GM18951 (cell line): ENCODE data around the gene APEH.

ENCODE experiments used
- POLR2A ChIP-seq: IDR thresholded peaks from 4 replicates; pipeline ENCODE4 v1.6.1; 2011; ENCODE audit warnings: mild to moderate bottlenecking; ENCODE audit not compliant: insufficient read length, insufficient read depth; ENCODE audit errors: extremely low read depth
- in situ Hi-C: fragments of 300-500 bp; cut with MboI; formaldehyde crosslinking; loops from one replicate; pipeline ENCODE4 v1.12.0; 2022; ENCODE audit warnings: low sequenced_read_pairs, mixed read lengths, inconsistent platforms; ENCODE audit not compliant: unreplicated experiment

APEH gene

DNA sequence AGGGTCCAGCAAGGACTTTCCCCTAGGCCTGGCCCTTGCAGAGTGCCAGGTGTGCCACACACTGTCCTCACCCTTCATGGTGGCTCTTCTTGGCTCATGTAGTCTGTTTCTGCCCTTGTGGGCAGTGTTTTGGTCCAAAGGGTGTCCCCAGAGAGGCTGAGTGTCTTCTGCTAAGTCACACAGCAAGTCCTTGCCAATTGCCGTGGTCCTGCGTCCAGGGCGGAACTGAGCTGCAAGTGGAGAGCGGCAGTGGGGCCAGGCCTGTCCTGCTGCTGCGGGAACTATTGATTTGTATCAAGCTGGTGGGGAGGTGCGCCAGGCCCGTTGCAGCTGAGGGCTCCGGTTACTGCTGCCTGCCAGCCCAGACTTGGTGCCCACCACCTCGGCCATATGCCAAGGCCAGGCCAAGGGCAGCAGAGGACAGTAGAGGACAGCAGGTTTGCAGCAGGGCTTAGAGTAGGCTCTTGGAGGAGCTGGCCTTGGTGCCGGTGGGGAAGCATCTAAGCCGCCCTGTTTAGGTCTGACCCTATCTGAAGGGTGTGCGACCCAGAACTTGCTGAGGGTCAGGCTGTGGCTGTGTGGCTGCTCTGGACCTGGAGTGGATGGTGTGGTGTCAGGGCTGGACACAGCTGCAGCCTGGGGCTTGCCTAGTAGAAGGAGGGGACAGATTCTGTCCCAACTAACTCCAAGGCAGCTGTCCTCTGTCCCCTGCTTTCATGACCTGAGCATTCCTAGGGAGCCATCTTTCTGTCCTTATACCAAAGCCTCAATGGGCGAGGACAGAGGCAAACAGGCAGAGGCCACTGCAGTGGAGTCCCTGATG is 40.8 kb downstream of the APEH start:
- in situ Hi-C loops, result no loop called here
- no peak for TF ChIP-seq POLR2A

GRCh38 chr3:49715611-49716121 is 41.5 kb downstream of the APEH start:
- in situ Hi-C loops, result no loop called here
- TF ChIP-seq POLR2A, result no peak

GRCh38 chr3:49716169-49716568 is 42.0 kb downstream of the APEH start:
- in situ Hi-C loops, result no loop called here
- no peak for TF ChIP-seq POLR2A

DNA sequence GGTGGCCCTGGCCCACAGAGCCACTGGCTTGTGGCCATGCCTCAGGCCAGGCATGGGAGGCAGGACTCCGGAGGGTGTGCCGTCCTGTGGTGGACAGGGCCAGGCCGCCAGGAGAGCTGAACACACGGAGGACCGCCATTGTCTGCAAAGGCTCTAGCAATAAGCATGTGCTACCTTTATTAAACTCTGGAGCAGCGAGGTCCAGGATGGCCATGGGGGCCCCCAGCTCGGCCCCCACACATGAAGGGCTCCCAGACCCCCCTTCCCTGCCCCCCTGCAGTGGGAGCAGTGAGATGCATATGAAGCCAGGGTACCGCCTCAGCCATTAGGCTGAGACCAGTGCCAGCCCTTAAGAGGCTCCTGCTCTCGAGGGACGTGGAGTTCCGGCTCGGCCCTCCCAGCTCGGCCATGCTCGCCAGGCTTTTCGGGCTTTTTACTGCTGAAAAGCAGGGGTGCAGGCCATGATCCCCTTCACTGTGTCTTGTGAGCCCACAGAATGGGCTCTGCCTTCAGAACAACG is 42.6 kb downstream of the APEH start:
- TF ChIP-seq POLR2A, result peak; percentile 21

DNA sequence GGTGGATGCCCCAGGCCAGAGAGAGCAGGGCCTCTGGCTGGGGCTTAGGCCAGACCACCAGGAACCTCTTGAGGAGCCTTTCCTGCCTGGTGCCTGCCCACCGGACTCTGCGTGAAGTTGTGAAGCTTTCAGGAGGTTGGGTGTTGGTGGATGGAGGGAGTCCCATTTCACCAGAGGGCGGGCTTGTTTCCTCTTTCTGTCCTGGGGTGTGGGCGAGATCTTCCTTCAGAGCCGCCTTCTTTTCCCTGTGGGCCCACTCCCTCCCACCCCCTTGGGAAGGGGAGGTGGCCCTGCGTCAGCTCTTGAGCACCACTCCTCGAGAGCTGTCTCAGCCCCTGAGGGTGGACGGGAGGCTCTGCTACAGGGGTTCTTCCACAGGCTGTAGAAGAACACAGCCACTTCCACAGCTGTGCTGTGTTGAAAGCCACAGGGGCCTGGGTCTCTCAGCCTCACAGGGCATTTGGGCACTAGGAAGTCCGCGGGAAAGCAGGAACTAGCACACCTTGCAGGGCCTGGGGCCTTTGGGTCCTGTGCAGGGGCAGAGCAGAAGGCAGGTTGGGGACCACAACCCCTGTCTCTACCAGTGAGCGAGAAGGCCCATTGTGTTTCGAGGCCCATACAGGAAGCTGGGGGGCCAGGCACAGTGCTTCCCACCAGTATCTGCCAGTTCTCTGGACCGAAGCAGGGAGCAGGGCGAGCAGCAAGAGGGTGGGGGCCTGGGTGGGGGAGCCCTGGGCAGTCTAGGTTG is 43.2 kb downstream of the APEH start:
- TF ChIP-seq POLR2A, result no peak
- in situ Hi-C loops, result no loop called here

More for the DNA sequence above, 42.6 kb downstream of the APEH start:
- in situ Hi-C loops, result no loop called here

DNA sequence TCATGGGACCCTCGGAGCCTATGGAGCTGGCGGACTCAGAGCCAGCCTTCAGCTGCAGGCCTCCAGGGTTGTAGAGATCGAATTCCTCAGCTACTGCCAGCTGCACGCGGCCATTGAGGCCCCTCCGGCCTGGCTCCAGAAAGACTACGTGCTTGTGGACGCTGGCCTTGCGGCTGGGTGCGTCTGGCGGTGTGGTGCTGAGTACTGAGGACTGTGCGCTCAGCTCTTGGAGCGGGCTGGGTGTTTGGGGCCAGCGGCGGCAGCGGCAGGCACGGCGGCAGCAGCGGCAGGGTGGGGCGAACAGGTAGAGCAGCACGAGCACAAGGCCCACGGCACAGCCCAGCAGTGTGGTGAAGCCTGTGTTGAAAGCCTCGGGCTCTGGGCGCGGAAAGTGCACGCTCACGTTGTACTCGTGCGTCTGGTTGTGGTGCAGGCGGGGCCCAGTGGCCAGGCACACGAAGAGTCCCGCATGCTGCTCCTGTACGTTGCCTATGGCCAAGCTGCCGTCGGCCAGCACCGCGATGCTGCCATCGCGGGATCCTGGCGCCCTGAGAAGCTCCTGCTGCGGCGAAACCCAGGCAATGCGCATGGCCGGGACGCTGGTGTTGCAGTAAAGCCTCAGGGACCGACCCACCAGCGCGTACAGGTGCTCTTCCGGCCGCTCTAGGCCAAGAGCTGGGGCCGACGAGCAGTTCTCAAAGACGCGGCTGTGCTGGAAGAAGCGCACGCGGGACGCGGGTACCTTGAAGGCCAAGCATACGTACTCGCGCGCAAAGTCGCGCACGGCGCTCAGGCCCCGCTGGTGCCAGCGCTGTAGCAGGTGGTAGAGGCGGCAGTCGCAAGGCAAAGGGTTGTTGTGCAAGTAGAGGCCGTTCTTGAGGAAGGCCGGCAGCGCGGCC is 44.1 kb downstream of the APEH start:
- no peak for TF ChIP-seq POLR2A
- in situ Hi-C loops, result no loop called here

DNA sequence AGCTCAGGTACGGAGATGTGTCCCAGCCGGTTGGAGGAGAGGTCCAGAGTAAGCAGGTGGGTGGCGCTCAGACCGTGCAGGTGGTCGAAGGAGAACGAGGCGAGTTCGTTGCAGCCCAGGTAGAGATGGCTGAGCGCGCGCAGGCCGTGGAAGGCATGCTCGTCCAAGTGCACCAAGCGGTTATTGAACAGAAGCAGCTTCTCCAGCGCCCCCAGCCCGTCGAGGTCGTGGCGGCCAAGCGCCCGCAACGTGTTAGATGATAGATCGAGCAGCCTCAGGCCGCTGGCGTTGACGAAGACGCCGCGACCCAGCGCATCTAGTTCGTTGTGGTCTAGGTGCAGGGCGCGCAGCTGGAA is 44.7 kb downstream of the APEH start:
- in situ Hi-C loops, result no loop called here
- no peak for TF ChIP-seq POLR2A

GRCh38 chr3:49719214-49719884 is 45.2 kb downstream of the APEH start, which contains the start of gene AMIGO3:
Gene AMIGO3, minus strand, starts transcription at chr3:49719684. Its CDS starts 219 bp downstream, at chr3:49719465.
- in situ Hi-C loops, result no loop called here
- TF ChIP-seq POLR2A, result peak; percentile 86

GRCh38 chr3:49720855-49721595 is 46.9 kb downstream of the APEH start:
- no peak for TF ChIP-seq POLR2A

DNA sequence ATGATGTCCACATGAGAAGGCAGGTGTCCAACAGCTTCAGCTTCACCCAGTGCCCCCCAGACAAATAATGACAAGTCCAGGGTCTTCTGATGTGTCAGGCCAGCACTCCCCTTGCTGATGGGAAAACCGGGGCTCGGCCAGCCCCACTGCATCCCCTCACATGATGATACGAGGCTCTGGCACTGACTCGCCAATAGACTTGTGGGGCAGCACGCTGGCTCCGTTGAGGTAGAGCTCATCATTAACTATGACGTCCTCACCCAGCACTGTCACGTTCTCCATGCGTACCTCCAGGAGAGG is 47.4 kb downstream of the APEH start:
- no peak for TF ChIP-seq POLR2A
- in situ Hi-C loops, result no loop called here

More at GRCh38 chr3:49720855-49721595, 46.9 kb downstream of the APEH start:
- in situ Hi-C loops, result no loop called here

DNA sequence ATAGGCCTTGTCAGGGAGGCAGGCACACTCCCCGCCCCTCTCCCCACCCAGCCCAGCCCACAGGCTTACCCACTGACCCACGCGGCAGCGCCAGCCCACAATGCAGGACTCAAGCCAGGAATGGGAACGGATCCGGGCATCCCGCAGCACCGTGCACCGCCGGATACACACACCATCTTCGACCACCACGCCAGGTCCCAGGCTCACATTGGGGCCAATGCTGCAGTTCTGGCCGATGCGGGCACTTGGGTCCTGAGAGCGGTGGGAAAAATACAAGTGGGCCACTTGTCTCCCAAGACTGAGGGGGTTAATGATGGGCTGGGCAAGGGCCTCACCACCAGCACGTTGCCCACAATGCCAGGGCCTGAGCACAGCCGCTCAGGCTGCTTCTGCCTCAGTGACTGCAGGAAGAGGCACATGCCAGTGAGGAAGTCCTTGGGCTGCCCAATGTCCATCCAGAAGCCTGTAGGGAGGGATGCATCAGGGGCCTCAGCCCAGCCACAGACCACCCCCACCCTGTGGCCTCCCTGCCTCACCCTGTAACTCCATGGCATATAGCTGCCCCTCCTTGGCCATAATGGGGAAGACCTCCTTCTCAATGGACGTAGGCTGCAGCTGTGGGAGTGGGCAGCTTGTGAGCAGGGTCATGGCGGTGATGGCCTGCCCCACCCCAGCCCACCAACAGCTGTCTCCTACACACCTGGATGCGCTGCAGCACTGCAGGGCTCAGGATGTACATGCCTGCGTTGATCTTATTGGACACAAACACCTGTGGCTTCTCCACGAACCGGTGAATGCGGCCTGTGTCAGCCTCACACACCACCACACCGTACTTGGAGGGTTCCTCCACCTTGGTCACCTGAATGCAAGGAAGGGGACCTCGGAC is 48.0 kb downstream of the APEH start:
- TF ChIP-seq POLR2A, result peak; percentile 20
- in situ Hi-C loops, result no loop called here
